NCI-H2107 (cell line): Measurements from ENCODE around the gene REG1B.
"Not testable (repeated sequence)": the region's sequence is repeated elsewhere in the genome, so short reads cannot be mapped to it uniquely, and the experiment has no call there.

Experiments used
- DNase-seq: peaks from one replicate; lab custom pipeline; 2025; lab: John Stamatoyannopoulos, UW

REG1B gene

GRCh38 chr2:79084495-79085135, 3.2 kb downstream of the REG1B start:
- no peak for DNase-seq

DNA sequence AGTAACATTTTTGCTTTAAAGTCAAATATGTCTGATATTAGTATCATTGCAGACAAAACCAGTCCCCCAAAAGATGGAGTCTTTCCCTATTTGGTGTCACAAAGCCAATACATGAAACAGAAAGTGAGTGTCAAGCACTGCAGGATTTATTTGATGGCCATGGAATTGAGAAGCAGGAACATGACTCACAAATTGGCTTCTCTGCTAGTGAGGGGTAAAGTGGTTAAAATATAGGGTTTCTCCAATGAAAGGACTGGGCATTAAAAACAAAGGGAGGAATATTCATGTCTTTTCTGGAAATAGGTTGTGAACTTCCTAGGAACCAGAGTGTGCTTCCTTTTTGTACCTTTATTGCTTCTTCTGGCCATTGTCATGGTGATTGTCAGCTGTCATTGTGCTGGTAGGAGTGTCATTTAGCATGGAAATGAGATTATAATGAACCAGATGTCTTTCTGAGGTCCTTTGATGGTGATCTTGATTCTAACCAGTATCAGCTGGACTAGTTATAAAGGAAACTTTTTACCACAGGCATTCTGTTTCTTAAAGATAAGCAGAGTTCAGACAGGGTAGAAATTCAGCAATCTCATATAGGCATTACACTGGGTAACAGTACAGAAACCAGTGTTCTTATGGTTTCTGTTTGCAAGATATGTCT, 4.1 kb downstream of the REG1B start:
- DNase-seq = no peak

DNA sequence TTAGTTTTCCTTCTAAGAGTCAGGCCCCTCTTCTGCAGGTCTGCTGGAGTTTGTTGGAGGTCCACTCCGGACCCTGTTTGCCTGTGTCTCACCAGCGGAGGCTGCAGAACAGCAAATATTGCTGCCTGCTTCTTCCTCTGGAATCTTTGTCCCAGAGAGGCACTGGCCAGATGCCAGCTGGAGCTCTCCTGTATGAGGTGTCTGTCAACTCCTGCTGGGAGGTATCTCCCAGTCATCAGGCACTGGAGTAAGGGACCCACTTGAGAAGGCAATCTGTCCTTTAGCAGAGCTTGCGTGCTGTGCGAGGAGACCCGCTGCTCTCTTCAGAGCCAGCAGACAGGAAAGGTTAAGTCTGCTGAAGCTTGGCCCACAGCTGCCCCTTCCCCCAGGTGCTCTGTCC, 4.8 kb downstream of the REG1B start:
- DNase-seq = no peak

DNA sequence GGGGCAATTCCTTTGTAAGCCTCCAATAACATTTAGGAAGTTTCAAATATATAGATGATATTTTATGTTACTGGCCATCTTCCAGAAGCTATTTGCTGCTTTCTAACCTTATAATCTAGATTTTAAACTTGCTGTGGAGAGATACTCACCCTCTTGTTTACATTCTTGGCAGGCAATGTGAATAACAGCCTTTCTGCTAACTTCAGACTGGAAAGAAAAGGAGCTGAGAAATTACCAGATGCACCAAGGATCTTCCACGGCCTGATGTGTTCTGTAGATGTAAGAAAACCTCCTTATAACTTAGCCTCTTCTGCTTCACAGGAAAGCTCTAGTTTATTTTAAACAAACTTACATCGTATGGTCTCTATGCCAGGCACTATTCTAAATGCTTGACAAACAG, 16.7 kb downstream of the REG1B start:
- DNase-seq = no peak

DNA sequence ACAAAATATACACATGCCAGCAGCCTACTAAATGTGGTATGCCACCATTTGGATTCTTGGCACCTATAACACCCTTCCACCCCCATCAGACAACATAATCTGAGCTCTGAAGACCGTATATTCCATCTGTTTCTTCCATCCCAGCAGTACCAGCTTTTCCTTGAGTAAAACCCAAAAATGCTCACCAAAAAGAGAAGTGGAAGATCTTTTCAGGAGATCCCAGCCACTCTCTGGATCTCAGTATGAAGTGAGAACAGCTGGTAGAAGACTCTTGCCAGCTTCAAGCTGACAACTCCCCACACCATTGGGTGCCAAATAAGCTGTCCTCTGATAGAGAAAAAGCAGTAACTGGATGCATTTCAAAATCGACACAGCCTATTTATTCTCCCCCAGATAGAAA, 22.6 kb downstream of the REG1B start:
- DNase-seq = no peak

- DNase-seq = not testable (repeated sequence)
Observed at GRCh38 chr2:79054769-79055168, 33.0 kb downstream of the REG1B start.

- not testable (repeated sequence) for DNase-seq
Observed at GRCh38 chr2:79053486-79053885, 34.3 kb downstream of the REG1B start.

GRCh38 chr2:79041032-79041448, 46.8 kb downstream of the REG1B start:
- no peak for DNase-seq

GRCh38 chr2:79039944-79040343, 47.8 kb downstream of the REG1B start:
- no peak for DNase-seq
